ENCODE data around the gene DDIAS.
"Not testable (repeated sequence)": the region's sequence is repeated elsewhere in the genome, so short reads cannot be mapped to it uniquely, and the experiment has no call there.

Gene DDIAS

DNA sequence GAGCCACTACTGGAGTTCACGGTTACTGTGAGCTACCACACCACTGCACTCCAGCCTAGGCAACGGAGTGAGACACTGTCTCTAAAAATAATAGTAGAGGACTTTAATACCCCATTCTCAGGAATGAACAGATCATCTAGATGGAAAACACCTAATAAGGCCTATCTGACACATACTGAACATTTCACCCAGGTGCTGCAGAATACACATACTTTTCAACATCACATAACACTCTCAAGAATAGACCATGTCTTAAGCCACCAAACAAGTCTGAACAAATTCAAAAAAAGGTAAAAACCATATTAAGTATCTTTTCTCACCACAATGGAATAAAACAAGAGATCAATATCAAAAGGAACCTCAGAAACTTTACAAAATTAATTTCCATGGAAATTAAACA lies 37.9 kb downstream of the DDIAS start:
- Histone ChIP-seq H3K36me3 (no peaks in the 10 kb centered on the region), H3K27ac (no peak overlapping the region), H3K27me3 (no peaks in the 10 kb centered on the region), H3K4me1 (no peaks in the 10 kb centered on the region), H3K9me3 (no peaks in the 10 kb centered on the region), H3K4me3 (no peak overlapping the region)
- no peak for DNase-seq
- intact Hi-C loops (cut with DNase I; ENCODE audit: low total_unique reads), result no loop called here
- TF ChIP-seq, protein P1, sequence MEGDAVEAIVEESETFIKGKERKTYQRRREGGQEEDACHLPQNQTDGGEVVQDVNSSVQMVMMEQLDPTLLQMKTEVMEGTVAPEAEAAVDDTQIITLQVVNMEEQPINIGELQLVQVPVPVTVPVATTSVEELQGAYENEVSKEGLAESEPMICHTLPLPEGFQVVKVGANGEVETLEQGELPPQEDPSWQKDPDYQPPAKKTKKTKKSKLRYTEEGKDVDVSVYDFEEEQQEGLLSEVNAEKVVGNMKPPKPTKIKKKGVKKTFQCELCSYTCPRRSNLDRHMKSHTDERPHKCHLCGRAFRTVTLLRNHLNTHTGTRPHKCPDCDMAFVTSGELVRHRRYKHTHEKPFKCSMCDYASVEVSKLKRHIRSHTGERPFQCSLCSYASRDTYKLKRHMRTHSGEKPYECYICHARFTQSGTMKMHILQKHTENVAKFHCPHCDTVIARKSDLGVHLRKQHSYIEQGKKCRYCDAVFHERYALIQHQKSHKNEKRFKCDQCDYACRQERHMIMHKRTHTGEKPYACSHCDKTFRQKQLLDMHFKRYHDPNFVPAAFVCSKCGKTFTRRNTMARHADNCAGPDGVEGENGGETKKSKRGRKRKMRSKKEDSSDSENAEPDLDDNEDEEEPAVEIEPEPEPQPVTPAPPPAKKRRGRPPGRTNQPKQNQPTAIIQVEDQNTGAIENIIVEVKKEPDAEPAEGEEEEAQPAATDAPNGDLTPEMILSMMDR (IDR thresholded peaks at IDR 0.05), result no peak

DNA sequence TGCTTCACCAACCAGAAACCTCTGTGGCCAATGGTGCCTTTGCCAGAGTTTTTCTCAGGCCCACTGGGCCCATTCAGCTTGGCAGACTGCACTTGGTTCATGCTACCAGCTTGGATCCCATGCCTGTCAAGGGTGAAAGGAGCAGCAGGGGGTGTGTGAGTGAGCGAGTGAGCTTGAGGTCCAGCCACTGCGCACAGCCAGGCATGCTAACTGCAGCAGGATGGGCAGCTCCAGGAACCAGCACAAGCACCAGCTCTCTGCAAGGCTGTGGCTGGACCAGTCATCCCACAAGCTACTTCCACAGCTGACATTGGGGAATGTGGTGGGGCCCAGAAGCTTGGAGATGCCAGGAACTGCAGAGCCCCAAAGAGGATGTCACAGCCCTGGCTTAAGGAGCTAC lies 40.8 kb downstream of the DDIAS start:
- TF ChIP-seq, protein P1 (IDR thresholded peaks at IDR 0.05), result no peak
- no peak for DNase-seq
- Histone ChIP-seq H3K9me3 (no peaks in the 10 kb centered on the region), H3K4me1 (no peaks in the 10 kb centered on the region), H3K27ac (no peak overlapping the region), H3K4me3 (no peak overlapping the region), H3K36me3 (no peaks in the 10 kb centered on the region), H3K27me3 (no peaks in the 10 kb centered on the region)
- intact Hi-C loops (cut with DNase I; ENCODE audit: low total_unique reads), result no loop called here

DNA sequence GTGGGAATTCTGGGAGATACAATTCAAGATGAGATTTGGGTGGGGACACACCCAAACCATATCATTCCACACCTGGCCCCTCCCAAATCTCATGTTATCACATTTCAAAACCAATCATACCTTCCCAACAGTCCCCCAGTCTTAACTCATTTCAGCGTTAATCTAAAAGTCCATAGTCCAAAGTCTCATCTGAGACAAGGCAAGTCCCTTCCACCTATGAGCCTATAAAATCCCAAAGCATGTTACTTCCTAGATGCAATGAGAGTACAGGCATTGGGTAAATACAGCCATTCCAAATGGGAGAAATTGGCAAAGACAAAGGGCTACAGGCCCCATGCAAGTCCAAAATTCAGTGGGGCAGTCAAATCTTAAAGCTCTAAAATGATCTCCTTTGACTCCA lies 41.9 kb downstream of the DDIAS start:
- DNase-seq; H3K9me3 ChIP-seq; H3K36me3 ChIP-seq; intact Hi-C loops (cut with DNase I; ENCODE audit: low total_unique reads); H3K27ac ChIP-seq; H3K27me3 ChIP-seq; H3K4me3 ChIP-seq; H3K4me1 ChIP-seq: not testable (repeated sequence)

DNA sequence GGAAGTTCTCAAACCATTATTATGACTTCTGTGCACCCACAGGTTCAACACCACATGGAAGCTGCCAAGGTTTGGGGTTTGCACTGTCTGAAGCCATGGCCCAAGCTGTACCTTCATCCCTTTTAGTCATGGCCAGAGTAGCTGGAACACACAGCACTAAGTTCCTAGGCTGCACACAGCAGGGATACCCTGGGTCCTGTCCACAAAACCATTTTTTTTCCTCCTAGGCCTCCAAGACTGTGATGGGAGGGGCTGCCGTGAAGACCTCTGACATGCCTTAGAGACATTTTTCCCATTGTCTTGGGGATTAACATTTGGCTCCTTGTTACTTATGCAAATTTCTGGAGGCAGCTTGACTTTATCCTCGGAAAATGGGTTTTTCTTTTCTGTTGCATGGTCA lies 42.7 kb downstream of the DDIAS start:
- no peak for DNase-seq
- intact Hi-C loops (cut with DNase I; ENCODE audit: low total_unique reads), result no loop called here
- no peaks in the 10 kb centered on the region for H3K36me3 ChIP-seq
- no peaks in the 10 kb centered on the region for H3K27me3 ChIP-seq
- H3K27ac ChIP-seq, result no peak overlapping the region
- no peak overlapping the region for H3K4me3 ChIP-seq
- no peaks in the 10 kb centered on the region for H3K4me1 ChIP-seq
- TF ChIP-seq, protein P1 (IDR thresholded peaks at IDR 0.05), result no peak
- H3K9me3 ChIP-seq, result no peaks in the 10 kb centered on the region

DNA sequence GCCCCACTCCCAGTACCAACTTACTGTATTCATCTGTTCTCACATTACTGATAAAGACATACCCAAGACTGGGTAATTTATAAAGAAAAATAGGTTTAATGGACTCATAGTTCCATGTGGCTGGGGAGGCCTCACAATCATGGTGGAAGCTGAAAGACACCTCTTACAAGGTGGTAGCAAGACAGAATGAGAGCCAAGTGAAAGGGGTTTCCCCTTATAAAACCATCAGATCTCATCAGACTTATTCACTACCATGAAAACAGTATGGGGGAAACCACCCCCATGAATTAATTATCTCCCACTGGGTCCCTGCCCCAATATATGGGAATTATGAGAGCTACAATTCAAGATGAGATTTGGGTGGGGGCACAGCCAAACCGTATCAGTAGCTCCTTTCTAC lies 43.5 kb downstream of the DDIAS start:
- H3K4me1 ChIP-seq; H3K4me3 ChIP-seq; DNase-seq; H3K27me3 ChIP-seq; intact Hi-C loops (cut with DNase I; ENCODE audit: low total_unique reads); H3K9me3 ChIP-seq; H3K36me3 ChIP-seq; H3K27ac ChIP-seq: not testable (repeated sequence)

DNA sequence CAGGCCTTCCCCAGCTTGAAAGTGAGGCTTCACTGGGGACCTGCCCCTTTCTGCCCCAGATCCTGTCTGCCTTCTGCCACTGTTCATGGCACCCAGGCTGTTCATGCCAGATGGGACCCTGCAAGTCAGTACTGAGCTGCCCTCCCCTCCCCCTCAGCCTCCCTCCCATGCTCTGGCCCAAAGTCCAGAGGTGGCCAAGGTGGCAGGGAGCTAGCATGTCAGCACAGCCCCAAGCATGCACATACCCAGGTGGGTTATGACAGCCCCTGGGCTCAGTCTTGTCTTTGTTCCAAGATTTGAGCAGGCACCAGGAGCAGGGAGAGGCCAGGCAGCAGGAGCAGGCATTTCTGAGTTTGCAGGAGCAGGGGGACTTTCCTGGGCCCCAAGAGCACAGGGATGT lies 44.1 kb downstream of the DDIAS start:
- intact Hi-C loops (cut with DNase I; ENCODE audit: low total_unique reads), result no loop called here
- no peaks in the 10 kb centered on the region for H3K36me3 ChIP-seq
- TF ChIP-seq, protein P1 (IDR thresholded peaks at IDR 0.05), result no peak
- no peaks in the 10 kb centered on the region for H3K27me3 ChIP-seq
- H3K4me3 ChIP-seq, result no peak overlapping the region
- no peaks in the 10 kb centered on the region for H3K4me1 ChIP-seq
- no peak overlapping the region for H3K27ac ChIP-seq
- DNase-seq, result no peak
- H3K9me3 ChIP-seq, result peaks cover 0 to 5% (median 0%) of the 10 kb centered on the region in 3 donors

DNA sequence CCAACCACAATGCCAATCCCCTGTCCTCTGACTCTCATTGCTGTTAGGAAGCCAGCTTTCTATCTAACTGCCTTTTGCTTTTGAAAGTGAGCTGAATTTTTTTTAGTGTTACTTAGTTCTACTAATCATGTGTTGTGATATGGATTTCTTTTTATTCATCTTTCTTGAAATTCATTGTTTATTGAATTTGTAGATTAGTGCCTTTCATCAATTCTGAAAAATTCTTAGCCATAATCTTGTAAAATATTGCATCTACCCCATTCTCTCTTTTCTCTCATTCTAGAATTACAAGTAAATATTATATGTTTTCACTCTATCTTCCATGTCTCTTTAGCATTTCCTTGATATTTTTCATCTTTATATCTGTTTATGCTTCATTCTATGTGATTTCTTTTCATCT lies 47.8 kb downstream of the DDIAS start:
- H3K27ac ChIP-seq, result no peak overlapping the region
- no peak for DNase-seq
- intact Hi-C loops (cut with DNase I; ENCODE audit: low total_unique reads), result no loop called here
- no peaks in the 10 kb centered on the region for H3K27me3 ChIP-seq
- H3K4me1 ChIP-seq, result no peaks in the 10 kb centered on the region
- H3K4me3 ChIP-seq, result no peak overlapping the region
- peaks cover 0 to 10% (median 0%) of the 10 kb centered on the region in 3 donors for H3K9me3 ChIP-seq
- no peaks in the 10 kb centered on the region for H3K36me3 ChIP-seq
- TF ChIP-seq, protein P1 (IDR thresholded peaks at IDR 0.05), result no peak

DNA sequence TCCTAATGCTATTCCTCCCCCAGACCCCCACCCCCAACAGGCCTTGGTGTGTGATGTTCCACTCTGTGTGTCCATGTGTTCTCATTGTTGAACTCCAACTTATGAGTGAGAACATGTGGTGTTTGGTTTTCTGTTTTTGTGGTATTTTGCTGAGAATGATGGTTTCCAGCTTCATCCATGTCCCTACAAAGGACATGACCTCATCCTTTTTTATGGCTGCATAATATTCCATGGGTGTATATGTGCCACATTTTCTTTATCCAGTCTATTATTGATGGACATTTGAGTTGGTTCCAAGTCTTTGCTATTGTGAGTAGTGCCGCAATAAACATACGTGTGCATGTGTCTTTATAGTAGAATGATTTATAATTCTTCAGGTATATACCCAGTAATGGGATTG lies 49.0 kb downstream of the DDIAS start:
- H3K4me1 ChIP-seq; intact Hi-C loops (cut with DNase I; ENCODE audit: low total_unique reads); DNase-seq; H3K4me3 ChIP-seq; H3K27me3 ChIP-seq; H3K27ac ChIP-seq; H3K36me3 ChIP-seq: not testable (repeated sequence)
- H3K9me3 ChIP-seq, result peaks cover 0 to 10% (median 0%) of the 10 kb centered on the region in 3 donors

DNA sequence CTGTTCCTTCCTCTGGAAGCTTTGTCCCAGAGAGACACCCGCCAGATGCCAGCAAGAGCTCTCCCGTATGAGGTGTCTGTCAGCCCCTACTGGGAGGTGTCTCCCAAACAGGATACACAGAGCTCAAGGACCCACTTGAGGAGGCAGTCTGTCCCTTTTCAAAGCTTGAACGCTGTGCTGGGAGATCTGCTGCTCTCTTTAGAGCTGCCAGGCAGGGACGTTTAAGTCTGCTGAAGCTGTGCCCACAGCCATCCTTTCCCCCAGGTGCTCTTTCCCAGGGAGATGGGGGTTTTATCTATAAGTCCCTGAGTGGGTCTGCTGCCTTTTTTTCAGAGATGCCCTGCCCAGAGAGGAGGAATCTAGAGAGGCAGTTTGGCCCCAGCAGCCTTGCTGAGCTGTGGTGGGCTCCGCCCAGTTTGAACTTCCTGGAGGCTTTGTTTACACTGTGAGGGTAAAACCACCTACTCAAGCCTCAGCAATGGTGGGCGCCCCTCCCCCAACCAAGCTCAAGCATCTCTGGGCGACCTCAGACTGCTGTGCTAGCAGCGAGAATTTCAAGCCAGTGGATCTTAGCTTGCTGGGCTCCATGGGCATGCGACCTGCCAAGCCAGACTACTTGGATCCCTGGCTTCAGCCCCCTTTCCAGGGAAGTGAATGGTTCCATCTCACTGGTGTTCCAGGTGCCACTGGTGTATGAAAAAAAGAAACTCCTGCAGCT lies 54.4 kb downstream of the DDIAS start:
- H3K36me3 ChIP-seq; DNase-seq; H3K27me3 ChIP-seq; intact Hi-C loops (cut with DNase I; ENCODE audit: low total_unique reads); H3K4me1 ChIP-seq; H3K27ac ChIP-seq; H3K4me3 ChIP-seq; H3K9me3 ChIP-seq: not testable (repeated sequence)

Data from tibial artery (tissue), 4 donors.